HG02884 (cell line): ENCODE results near the gene PAGE2.
"Not testable (repeated sequence)": the region's sequence is repeated elsewhere in the genome, so short reads cannot be mapped to it uniquely, and the experiment has no call there.

Source experiments
- ATAC-seq: cut with Tn5 transposase; IDR thresholded peaks from one replicate; pipeline ENCODE4 v1.9.1; 2021; ENCODE audit warnings: mild to moderate bottlenecking, moderate library complexity; ENCODE audit not compliant: unreplicated experiment

The PAGE2 gene, protein sequence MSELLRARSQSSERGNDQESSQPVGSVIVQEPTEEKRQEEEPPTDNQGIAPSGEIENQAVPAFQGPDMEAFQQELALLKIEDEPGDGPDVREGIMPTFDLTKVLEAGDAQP

DNA sequence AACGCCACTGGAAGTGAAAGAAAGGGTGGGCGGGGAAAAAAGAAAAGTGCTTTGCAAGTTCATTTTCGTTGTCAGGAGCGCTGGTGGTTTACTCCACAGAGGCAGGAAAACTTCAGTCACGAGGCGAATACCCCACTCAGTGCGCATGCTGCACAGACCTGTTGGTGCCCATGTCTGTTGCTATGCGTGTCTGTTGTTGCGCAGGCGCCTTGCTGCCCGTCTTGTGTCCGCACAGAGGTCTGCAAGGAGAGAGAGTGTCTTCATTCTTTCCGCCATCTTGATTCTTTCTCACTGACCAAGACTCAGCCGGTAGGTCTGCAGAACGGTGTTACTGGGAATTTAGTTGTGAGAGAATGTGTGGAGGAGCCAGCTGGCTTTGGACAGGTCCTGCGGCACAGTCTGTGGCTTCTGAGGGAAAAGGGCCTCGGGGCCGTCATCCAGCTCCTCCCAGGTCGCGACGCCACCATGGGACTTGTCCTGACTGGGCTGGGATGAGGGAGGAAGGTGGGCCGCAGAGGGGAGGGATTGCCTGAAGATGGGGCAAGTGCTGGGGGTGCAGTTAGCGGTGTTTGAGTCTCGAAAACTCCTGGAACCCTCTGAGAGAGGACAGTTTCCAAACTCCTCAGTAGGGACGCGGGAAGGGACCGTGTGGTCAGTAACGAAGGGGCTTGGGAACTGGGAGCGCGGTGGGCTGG lies at the start of gene PAGE2:
TSS of gene PAGE2 (plus strand) at position 224 of the 695 bp plus-strand sequence. CDS start 1,003 bp downstream, outside the sequence.
- ATAC-seq = no peak

DNA sequence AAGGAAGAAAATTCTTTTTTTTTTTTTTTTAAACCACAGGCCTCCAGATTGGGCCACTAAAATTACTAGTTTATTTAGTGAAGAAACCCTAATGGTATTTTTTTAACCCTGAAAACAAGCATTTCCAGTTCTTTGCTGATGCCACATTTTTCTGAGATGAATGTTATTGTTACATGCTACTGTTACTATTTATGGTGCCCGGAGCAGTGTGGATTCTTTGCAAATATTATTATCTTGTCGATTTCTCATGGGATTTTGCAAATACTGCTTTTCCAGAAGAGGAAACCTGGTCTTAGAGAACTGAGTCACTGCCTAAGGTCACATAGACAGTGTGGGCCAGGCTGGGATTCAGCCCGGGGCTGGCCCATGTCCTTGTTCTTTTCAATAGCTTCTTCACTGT lies 49.3 kb upstream of the PAGE2 start:
- no peak for ATAC-seq

DNA sequence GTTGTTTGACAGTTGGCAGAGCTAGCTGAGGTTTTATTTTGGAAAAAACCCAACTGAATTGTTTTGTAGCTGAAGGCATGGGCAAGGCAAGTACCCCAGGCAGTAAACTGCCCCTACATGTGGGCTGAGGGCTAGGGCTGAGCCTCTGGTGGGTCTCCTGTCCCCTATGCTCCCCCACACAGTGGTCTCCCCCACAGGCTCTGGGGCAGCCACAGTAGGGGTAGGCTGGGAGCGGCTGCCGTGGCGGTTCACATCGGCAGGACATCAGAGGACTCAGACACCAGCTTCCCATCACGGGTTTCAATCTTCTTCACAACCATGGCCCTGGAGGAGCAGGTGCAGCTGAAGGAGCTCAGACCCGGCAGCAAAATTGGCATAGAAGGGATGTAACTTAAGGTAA lies 47.3 kb upstream of the PAGE2 start:
- no peak for ATAC-seq

DNA sequence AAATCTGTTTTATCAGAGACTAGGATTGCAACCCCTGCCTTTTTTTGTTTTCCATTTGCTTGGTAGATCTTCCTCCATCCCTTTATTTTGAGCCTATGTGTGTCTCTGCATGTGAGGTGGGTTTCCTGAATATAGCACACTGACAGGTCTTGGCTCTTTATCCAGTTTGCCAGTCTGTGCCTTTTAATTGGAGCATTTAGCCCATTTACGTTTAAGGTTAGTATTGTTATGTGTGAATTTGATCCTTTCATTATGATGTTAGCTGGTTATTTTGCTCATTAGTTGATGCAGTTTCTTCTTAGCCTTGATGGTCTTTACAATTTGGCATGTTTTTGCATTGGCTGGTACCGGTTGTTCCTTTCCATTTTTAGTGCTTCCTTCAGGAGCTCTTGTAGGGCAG lies 38.2 kb upstream of the PAGE2 start:
- ATAC-seq = not testable (repeated sequence)

DNA sequence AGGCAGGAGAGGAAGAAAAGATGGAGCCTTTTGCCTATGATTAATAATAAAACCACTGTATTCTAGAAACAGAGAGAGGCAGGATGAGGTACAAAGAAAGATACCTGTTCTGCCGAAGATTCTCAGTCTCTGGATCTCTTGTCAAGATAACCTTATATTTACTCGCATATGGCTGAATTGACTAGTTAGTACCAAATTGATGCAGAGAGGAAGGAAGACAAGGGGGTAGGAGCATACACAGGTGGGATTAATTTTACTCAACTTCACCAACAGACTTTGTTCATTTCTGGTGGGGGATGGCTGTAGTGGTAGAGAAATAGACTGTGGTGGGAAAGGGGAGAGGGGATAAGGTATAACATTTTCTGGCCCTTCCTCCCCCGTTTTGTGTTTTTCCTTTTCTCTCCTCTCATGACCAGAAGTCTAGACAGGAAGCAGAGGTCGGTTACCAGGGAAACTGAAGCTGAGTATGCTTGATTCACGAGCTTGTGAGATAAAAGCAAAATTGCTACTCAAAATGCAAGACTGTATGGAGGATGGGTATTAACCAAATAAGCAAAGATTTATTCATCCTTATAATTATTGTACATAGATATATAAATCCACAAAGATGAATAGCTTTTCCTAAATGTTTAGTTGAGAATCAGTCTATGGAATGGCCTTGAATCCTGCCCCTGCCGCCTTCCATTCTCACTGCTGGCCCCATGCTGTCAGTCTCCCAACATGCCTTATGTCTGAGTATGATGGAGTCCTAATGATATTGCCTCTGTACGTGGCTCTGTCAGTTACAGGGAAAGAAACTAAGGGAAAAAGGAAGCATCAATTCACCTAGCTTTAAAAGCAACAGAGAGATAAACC lies 31.8 kb upstream of the PAGE2 start:
- ATAC-seq = no peak

DNA sequence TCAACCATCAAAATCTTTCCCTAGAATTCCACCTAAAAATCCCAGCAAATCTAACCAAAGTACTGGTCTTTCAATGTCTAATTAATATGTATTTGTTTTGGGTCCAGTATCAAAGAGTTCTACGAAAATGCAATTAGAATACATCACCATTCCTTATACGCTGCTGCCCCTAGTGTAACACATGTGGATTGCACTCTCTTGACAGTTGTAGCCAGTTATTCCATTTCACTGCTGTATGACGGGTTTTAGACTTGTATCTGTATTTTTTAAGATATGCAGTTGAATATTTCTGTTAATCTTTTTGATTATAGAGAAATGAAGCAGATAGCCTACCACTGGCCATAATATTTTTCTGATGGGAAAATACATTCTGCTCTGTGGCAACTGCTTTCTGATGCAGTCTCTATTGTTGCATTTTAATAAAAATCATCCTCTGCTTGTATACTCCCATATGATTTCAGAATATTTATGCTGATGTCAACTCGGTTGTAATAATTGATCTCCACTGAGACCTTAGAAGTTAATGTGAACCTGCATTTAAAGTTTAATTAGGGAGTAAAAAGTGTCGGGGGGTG lies 31.1 kb upstream of the PAGE2 start:
- no peak for ATAC-seq

DNA sequence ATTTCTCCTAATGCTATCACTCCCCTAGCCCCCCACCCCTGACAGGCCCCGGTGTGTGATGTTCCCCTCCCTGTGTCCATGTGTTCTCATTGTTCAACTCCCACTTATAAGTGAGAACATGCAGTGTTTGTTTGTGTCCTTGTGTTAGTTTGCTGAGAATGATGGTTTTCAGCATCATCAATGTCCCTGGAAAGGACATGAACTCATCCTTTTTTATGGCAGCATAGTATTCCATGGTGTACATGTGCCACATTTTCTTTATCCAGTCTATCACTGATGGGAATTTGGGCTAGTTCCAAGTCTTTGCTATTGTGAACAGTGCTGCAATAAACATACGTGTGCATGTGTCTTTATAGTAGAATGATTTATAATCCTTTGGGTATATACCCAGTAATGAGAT lies 21.6 kb upstream of the PAGE2 start:
- ATAC-seq = not testable (repeated sequence)

DNA sequence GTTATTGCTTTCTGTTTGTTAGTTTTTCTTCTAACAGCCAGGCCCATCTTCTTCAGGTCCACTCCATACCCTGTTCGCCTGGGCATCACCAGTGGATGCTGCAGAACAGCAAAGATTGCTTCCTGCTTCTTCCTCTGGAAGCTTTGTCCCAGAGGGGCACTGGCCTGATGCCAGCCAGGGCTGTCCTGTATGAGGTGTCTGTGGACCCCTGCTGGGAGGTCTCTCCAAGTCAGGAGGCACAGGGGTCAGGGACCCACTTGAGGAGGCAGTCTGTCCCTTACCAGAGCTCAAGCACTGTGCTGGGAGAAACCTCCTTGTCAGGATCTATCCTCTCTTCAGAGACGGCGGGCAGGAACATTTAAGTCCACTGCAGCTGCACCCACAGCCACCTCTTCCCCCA lies 16.5 kb upstream of the PAGE2 start:
- no peak for ATAC-seq

DNA sequence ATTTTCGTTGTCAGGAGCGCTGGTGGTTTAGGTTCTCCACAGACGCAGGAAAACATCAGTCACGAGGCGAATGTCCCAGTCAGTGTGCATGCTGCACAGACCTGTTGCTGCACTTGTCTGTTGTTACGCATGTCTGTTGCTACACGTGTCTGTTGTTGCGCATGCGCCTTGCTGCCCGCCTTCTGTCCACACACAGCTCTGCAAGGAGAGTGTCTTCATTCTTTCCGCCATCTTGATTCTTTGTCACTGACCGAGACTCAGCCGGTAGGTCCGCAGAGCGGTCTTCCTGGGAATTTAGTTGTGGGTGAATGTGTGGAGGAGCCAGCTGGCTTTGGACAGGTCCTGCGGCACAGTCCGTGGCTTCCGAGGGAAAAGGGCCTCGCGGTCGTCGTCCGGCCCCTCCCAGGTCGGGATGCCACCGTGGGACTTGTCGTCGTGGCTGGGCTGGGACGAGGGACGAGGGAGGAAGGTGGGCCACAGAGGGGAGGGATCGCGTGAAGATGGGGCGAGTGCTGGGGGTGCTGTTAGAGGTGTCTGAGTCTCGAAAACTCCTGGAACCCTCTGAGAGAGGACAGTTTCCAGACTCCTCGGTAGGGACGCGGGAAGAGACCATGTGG lies 13.9 kb upstream of the PAGE2 start, which contains the start of gene PAGE2B:
TSS of gene PAGE2B (plus strand) at position 180 of the 617 bp plus-strand sequence. CDS start 1,012 bp downstream, outside the sequence.
- no peak for ATAC-seq

DNA sequence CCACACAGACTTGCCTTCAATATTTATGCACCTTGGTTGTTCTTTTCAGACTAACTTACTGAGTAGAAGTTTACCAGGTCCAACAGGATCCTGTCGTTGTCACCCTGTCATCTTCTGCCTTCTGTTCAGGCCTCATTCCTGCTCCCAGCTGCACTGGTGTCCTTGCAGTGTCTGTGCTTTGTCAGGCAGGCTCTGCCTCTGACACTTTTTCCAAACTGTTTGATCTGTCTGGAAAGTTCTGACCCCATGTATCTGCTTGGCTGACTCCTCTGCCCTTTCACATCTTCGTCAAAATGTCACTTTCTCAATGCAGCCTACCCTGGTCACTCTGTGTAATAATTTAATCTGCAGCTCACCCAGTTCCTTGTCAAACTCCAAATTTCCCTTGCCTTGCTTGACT lies 9.9 kb downstream of the PAGE2 start:
- ATAC-seq = no peak

DNA sequence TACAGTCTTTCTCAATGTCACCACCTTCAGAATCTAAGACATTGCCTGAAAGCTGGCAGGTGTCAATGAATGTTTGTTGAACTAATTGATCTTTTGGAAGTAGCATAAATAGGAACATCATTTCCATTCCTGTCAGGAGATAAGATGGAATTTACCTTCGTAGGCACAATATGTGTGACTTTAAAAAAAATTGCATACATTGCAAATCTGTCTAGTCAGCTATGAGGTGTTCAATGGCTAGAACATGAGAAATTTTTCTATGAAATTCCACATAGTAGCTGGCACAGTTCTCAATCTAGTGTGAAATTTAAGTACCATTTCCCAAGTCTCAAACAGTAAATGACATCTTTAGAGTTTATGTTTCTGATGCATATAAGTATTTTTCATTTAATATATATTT lies 10.3 kb downstream of the PAGE2 start:
- no peak for ATAC-seq

DNA sequence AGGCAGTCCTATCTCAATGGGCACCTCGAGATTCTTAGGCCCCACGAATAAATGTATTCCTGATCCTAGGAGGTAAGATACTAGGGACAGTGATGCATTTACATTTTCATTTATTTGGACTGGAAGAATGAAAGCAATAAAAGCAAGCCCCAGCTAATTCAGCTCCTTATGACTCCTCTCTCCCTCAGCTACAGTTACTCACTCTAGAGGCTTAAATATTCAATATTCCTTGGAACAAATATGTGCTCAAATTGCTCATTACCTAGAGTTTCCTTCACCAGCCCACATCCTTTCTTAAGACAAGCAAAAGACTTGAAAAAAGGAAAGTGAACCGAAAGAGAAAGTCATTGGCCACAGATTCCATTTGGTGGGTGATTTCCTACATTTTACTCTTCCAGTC lies 13.9 kb downstream of the PAGE2 start:
- no peak for ATAC-seq

DNA sequence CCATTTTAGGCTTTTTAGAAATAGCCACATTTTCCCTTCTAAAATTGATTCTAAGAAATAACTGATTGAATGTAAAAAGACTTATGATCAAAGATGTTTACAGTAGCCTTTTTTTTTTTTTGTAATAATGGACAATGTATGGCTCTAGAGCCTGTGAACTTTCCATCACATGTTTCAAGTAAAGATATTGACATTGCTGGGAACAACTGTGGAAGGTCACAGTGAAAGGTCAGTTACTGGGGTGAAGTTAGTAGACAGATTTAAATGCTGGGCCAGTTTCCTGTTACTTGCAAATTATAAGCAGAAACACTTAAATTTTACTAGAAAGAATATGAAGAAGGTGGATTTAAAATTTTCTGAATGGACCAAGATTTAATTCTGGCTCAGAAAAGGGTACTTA lies 18.4 kb downstream of the PAGE2 start:
- ATAC-seq = no peak

DNA sequence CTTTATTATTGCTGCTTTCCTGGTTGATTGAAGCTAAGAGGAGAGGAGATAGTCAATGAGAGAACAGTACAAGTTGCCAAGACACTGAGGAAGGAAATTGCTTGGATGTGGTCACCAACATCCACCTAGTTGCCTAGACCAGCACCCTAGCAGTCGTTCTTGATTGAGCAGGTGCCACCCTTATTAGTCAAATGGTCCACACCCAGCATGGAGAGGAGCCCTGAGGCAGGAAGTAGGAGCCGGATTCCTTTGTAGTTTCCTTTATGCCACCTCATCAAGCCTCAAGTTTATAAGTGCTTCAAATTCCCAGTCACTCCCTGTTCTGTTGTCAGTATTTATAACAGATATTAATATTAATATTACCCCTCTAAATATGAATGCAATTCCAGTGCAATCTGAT lies 19.1 kb downstream of the PAGE2 start:
- ATAC-seq = no peak

DNA sequence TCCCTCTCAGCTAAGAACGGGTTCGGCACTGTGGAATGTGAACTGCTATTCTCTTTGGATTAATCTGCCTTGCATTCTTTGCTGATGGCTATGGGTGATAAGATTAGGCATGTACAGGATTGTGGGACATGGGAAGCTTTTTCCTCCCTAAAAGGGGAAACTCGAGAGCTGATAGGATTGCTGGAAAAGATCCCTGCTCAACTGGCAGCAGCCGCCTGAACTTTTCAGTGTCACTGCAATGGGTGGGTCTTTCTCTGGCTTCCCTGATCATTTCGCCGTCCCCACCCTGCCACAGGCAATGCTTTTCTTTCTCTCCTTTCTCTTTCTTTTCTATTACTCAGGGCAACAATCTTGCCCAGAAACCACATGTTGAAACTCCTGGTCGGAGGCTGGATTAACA lies 20.5 kb downstream of the PAGE2 start:
- no peak for ATAC-seq

DNA sequence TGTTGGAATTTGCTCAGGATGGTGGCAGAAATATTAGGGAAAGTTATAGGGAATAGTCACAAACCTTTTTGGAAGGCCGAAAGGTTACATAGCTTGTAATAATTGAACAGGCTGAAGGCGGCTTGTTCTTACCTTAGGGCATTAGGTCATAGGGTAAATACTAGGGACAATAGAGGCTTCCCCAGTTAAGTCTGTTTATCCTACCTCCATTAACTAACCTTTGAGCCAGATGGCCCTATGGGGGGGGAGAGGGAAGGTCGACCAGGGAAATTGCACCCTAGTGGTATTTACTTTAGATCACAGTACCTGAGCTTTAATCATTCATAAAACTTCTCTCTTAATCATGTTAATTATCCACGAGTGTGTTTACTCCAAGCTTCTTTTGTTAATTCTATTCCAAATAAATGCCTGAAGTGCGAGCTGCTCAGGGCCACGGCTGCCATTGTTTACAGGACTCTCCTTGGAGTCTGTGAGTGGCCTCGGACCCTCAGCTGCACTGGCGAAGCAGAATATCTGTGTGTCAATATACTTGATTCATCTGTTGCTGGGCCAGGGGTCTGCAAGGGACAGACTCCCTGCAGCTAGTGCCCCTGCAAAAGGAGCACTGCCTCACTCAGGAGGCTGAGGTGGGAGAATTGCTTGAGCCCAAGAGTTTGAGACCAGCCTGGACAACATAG lies 22.9 kb downstream of the PAGE2 start:
- no peak for ATAC-seq

DNA sequence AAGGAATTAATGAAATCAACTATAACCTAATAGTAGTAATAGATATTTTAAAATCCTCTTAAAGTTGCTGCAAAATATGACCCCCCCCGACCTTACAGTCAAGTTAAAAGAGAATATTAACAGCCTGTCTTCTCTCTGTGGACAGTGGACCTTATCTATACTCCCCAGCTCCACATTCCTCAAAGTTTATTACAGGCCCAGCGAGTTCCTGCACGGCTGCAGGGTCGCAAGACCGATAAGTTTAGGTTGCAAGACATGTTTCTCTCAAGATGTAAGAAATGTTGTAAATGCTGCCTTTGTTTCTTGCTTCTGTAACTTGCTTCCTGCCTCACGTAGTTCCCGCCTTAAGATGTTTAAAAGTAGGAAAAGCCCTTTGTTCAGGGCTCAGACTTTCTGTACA lies 27.8 kb downstream of the PAGE2 start:
- ATAC-seq = not testable (repeated sequence)

DNA sequence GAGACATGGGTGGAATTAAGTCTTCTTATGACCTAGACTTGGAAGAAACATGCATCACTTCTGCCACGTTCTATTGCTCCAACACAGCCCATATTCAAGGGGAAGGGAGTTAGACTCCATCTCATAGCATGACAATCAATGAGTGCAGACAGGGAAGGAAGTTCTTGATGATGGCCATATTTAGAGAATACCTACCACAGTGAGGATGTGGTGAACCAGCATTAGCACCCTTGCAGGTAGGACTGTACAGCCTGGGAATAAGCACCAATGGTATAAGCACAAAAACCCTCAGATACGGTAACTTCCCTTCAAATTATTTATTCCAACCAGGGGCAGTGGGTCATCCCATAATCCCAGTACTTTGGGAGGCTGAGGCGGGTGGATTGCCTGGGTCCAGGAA lies 29.8 kb downstream of the PAGE2 start:
- ATAC-seq = no peak

DNA sequence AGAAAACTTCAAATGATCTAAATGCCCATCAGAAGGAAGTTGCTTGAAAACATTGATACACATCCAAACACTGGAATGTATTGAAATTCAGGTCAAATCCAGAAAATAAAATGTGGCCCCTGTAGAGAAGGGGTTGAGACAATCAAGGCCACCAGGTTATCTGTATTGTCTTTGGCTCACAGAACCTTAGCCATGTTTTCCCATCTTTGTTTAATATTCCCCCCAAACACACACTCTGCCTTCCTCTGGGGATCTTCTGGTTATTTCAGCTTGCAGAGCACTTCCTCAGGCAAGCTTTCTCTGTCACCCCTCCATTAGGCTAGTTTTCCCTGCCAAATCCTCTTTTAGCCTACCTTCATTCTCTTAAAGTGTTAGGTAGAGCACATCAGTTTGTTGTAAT lies 30.5 kb downstream of the PAGE2 start:
- ATAC-seq = no peak

DNA sequence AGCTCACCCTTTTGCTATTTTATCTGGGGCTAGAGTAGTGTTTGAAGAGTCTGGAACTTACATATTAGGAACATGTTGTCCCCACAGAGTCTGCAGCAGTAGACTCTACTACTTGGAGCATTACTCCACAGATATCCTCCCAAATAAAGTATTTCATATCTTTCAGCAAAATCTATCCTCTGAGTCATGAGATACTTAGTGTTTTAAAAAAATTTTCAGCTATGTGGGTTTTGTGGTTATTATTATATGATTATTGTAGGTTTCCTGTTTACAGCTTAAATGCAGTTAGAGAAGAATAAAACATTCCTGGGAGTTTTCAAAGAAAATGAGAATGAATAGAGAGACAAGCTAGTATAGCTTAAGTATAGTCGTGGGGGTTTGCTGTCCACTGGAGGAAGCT lies 30.9 kb downstream of the PAGE2 start:
- no peak for ATAC-seq
